HCT116 (cell line): ENCODE data around the gene SUCLG1. TPM values are rescaled to one million over a fixed set of nuclear protein-coding genes. Genes with fewer than 3 reads are reported as not detected.
"Not testable (repeated sequence)": the region's sequence is repeated elsewhere in the genome, so short reads cannot be mapped to it uniquely, and the experiment has no call there.

Experiments
- ATAC-seq: fragments of 200-7000 bp; cut with Tn5 transposase; 2 replicates; pipeline ENCODE4 v1.9.1; 2020; ENCODE audit warnings: mild to moderate bottlenecking, moderate library complexity
- BruUV-seq: library from RNA; stranded (reverse); fragments of 400-500 nt; replicated peaks from 2 replicates; lab custom pipeline; 2021; lab: Mats Ljungman, UMichigan
- CTCF ChIA-PET: fragments of 300-600 bp; sonication (Branson Sonifier 250); formaldehyde crosslinking; loops from one replicate; lab custom pipeline; 2021; ENCODE audit warnings: antibody characterized with exemption; lab: Charles Lee
- POLR2A ChIA-PET: fragments of 300-600, 350-600 bp; sonication (Branson Sonifier 250); formaldehyde crosslinking; loops from one replicate; lab custom pipeline; 2021; ENCODE audit warnings: antibody characterized with exemption; lab: Charles Lee
- RAD21 ChIA-PET, 2 experiments: fragments of 300-600 bp; sonication (Branson Sonifier 250); formaldehyde crosslinking; loops; one replicate each; lab custom pipeline; 2023; ENCODE audit warnings: low total read pairs in 2 of 2; ENCODE audit not compliant: uncharacterized antibody in 2 of 2, unreplicated experiment in 2 of 2, low non-redundant PET in 1 of 2; lab: Charles Lee
- DNase-seq: peaks from one replicate; pipeline ENCODE4 v3.0.0-alpha.2; 2010; ENCODE audit warnings: low read depth, low spot score
- H2AFZ ChIP-seq: fragments of 200-600 bp; shearing (Covaris generic), sonication (generic); 2 replicates; pipeline ENCODE4 v1.6.1; 2017; ENCODE audit warnings: low read depth, mixed run types, mixed read lengths, antibody characterized with exemption, low read length; ENCODE audit not compliant: poor library complexity, severe bottlenecking
- H3K27ac ChIP-seq: 2 replicates; pipeline ENCODE4 v1.5.1; 2012; ENCODE audit warnings: low read depth, low read length
- H3K27me3 ChIP-seq: fragments of 200-600 bp; sonication (generic); 2 replicates; pipeline ENCODE4 v1.6.1; 2016; ENCODE audit warnings: mixed run types, low read length, mixed read lengths; ENCODE audit not compliant: insufficient read depth
- H3K36me3 ChIP-seq, 2 experiments: fragments of 200-500 bp in 1 of 2; fragments of 200-600 bp in 1 of 2; sonication (Bioruptor generic) in 1 of 2; sonication (generic) in 1 of 2; 2 replicates each; pipeline versions ENCODE4 v1.5.1 to v1.6.1; 2014 to 2016; ENCODE audit warnings: low read length in 2 of 2, inconsistent platforms in 1 of 2, mixed read lengths in 1 of 2, mixed run types in 1 of 2; ENCODE audit not compliant: insufficient read depth in 2 of 2, control insufficient read depth in 1 of 2
- H3K4me1 ChIP-seq, 2 experiments: fragments of 200-600 bp in 1 of 2; sonication (generic) in 1 of 2; 2 replicates each; pipeline versions ENCODE4 v1.5.1 to v1.6.1; 2012 to 2017; ENCODE audit warnings: low read length in 2 of 2, inconsistent platforms in 1 of 2, mild to moderate bottlenecking in 1 of 2, mixed read lengths in 1 of 2, mixed run types in 1 of 2, moderate library complexity in 1 of 2; ENCODE audit not compliant: insufficient read depth in 2 of 2, control insufficient read depth in 1 of 2
- H3K4me2 ChIP-seq: fragments of 200-600 bp; sonication (generic); 2 replicates; pipeline ENCODE4 v1.6.1; 2017; ENCODE audit warnings: mixed run types, low read length, mixed read lengths
- H3K4me3 ChIP-seq, 2 experiments: fragments of 200-600 bp in 1 of 2; sonication (generic) in 1 of 2; replicated peaks in 1 of 2; 2 replicates each; pipeline ENCODE4 v1.5.1; 2011 to 2016; ENCODE audit warnings: low read length in 2 of 2, control low read depth in 1 of 2, low read depth in 1 of 2, mild to moderate bottlenecking in 1 of 2, mixed read lengths in 1 of 2, mixed run types in 1 of 2
- H3K79me2 ChIP-seq: fragments of 200-600 bp; sonication (generic); 2 replicates; pipeline ENCODE4 v1.6.1; 2017; ENCODE audit warnings: mild to moderate bottlenecking, mixed run types, low read length, moderate library complexity, mixed read lengths; ENCODE audit not compliant: insufficient read depth
- H3K9ac ChIP-seq: fragments of 200-600 bp; sonication (generic); 2 replicates; pipeline ENCODE4 v1.6.1; 2016; ENCODE audit warnings: low read length, mixed read lengths
- H3K9me2 ChIP-seq: fragments of 200-600 bp; sonication (generic), shearing (Covaris generic); 2 replicates; pipeline ENCODE4 v1.6.1; 2017; ENCODE audit warnings: mixed run types, mild to moderate bottlenecking, moderate library complexity; ENCODE audit not compliant: insufficient read depth
- H3K9me3 ChIP-seq, 2 experiments: fragments of 200-500 bp in 1 of 2; fragments of 200-600 bp in 1 of 2; sonication (Bioruptor generic) in 1 of 2; sonication (generic) in 1 of 2; 2 replicates each; pipeline ENCODE4 v1.6.1; 2014 to 2017; ENCODE audit warnings: low read length in 2 of 2, mixed read lengths in 2 of 2, inconsistent platforms in 1 of 2, low read depth in 1 of 2, mild to moderate bottlenecking in 1 of 2, mixed run types in 1 of 2, moderate library complexity in 1 of 2; ENCODE audit not compliant: control insufficient read depth in 1 of 2, insufficient read depth in 1 of 2
- H4K20me1 ChIP-seq: fragments of 200-600 bp; sonication (generic), shearing (Covaris generic); 2 replicates; pipeline ENCODE4 v1.6.1; 2017; ENCODE audit warnings: mixed run types, mild to moderate bottlenecking, moderate library complexity; ENCODE audit not compliant: insufficient read depth
- CBX3 ChIP-seq: IDR thresholded peaks from 2 replicates; pipeline ENCODE4 v1.6.1; 2012; ENCODE audit warnings: low read depth
- CEBPB ChIP-seq: IDR thresholded peaks from 2 replicates; pipeline ENCODE4 v1.6.1; 2012; ENCODE audit warnings: low read depth
- CTCF ChIP-seq, 3 experiments: fragments of 200-600 bp in 1 of 3; sonication (generic) in 1 of 3; IDR thresholded peaks in 2 of 3; conservative IDR thresholded peaks in 1 of 3; 2 replicates each; pipeline ENCODE4 v1.5.1; 2012 to 2017; ENCODE audit warnings: low read depth in 2 of 3, low read length in 2 of 3, antibody characterized with exemption in 1 of 3, borderline replicate concordance in 1 of 3, control low read depth in 1 of 3, mild to moderate bottlenecking in 1 of 3, mixed read lengths in 1 of 3, mixed run types in 1 of 3, moderate library complexity in 1 of 3; ENCODE audit not compliant: insufficient read depth in 1 of 3
- EGR1 ChIP-seq: IDR thresholded peaks from 2 replicates; pipeline ENCODE4 v1.6.1; 2012; ENCODE audit warnings: low read depth
- JUND ChIP-seq: IDR thresholded peaks from 2 replicates; pipeline ENCODE4 v1.6.1; 2012
- MAX ChIP-seq: IDR thresholded peaks from 2 replicates; pipeline ENCODE4 v1.6.1; 2012
- POLR2AphosphoS5 ChIP-seq: IDR thresholded peaks from 2 replicates; pipeline ENCODE4 v1.6.1; 2011; ENCODE audit warnings: mild to moderate bottlenecking, low read depth, low read length, moderate library complexity
- RAD21 ChIP-seq: IDR thresholded peaks from 2 replicates; pipeline ENCODE4 v1.6.1; 2012; ENCODE audit warnings: low read depth, mild to moderate bottlenecking
- SP1 ChIP-seq: IDR thresholded peaks from 2 replicates; pipeline ENCODE4 v1.6.1; 2012; ENCODE audit warnings: low read depth
- TCF7L2 ChIP-seq: IDR thresholded peaks from 2 replicates; pipeline ENCODE4 v1.7.0; 2011; ENCODE audit warnings: borderline replicate concordance, inconsistent platforms; ENCODE audit not compliant: insufficient read depth, insufficient read length; ENCODE audit errors: extremely low read depth
- ZFX ChIP-seq: fragments of 450-650 bp; IDR thresholded peaks from 2 replicates; pipeline ENCODE4 v1.6.1; 2017
- ZNF274 ChIP-seq: fragments of 200-500 bp; sonication (Bioruptor generic); IDR thresholded peaks from 2 replicates; pipeline ENCODE4 v1.6.1; 2014; ENCODE audit warnings: mild to moderate bottlenecking, low read depth, low read length, inconsistent platforms
- intact Hi-C: fragments of 100-400 bp; cut with micrococcal nuclease; formaldehyde crosslinking; loops from 2 replicates; pipeline ENCODE4 v1.10.0; 2022
- total RNA-seq: library from RNA; stranded (reverse); gene quantifications from one replicate; pipeline ENCODE4 v1.2.1, GENCODE V29; 2021; ENCODE audit not compliant: unreplicated experiment

The SUCLG1 gene
- total RNA-seq, 1 experiment from 2014 or later: 56.3 TPM

- H3K4me3 ChIP-seq, H4K20me1 ChIP-seq, ATAC-seq, H3K9ac ChIP-seq, H3K9me3 ChIP-seq, DNase-seq, BruUV-seq, H3K79me2 ChIP-seq, H3K9me2 ChIP-seq, H3K4me2 ChIP-seq, CTCF ChIA-PET, H2AFZ ChIP-seq, H3K36me3 ChIP-seq, H3K4me1 ChIP-seq, H3K27me3 ChIP-seq, POLR2A ChIA-PET, RAD21 ChIA-PET, H3K27ac ChIP-seq, intact Hi-C loops: not testable (repeated sequence)
Observed at GRCh38 chr2:84399839-84400238, 59.2 kb downstream of the SUCLG1 start.

- Histone ChIP-seq H3K4me2 (no peak overlapping the region), H4K20me1 (no peaks in the 10 kb centered on the region), H3K4me1 (0 out of 4 replicates have a peak, but pooled peaks cover 0 to 3% of the 10 kb centered on the region in 2 experiments), H3K79me2 (no peaks in the 10 kb centered on the region), H3K9me2 (no peaks in the 10 kb centered on the region), H3K9me3 (no peaks in the 10 kb centered on the region), H3K4me3 (no peak overlapping the region), H3K9ac (no peak overlapping the region), H3K27ac (no peak overlapping the region), H3K36me3 (no peaks in the 10 kb centered on the region), H3K27me3 (no peaks in the 10 kb centered on the region), H2AFZ (no peak overlapping the region)
- ChIA-PET CTCF (no interaction called here), POLR2A (no interaction called here), RAD21 (no interaction called here)
- intact Hi-C loops: no loop called here
- ATAC-seq: no peak
- TF ChIP-seq MAX (no peak), POLR2AphosphoS5 (no peak), RAD21 (no peak), ZFX (no peak), CBX3 (no peak), TCF7L2 (no peak), EGR1 (no peak), CEBPB (no peak), SP1 (no peak), ZNF274 (no peak), JUND (no peak), CTCF (IDR thresholded peaks at IDR 0.05 in 2 of 3, conservative IDR thresholded peaks at IDR 0.05 in 1 of 3; ENCODE audit: borderline replicate concordance in 1 of 3, insufficient read depth in 1 of 3, low read depth in 2 of 3, low read length in 2 of 3) (no peak)
- DNase-seq: no peak
- no TSS peak for BruUV-seq
Observed at GRCh38 chr2:84395820-84396219, 63.3 kb downstream of the SUCLG1 start.
